Activated naive CD8-positive, alpha-beta T cell treated with anti-CD3 and anti-CD28 coated beads, Interleukin-2, amount 50 U/mL, for 24 hours (primary cell): ENCODE data around the gene CACNA1C.

ENCODE experiments used
- ATAC-seq: fragments of 150-1000 bp; cut with Tn5 transposase; one replicate; pipeline ENCODE4 v1.10.0; 2021
- DNase-seq: peaks from one replicate; pipeline ENCODE4 v3.0.0; 2021
- H3K27ac Mint-ChIP-seq: one replicate; pipeline ENCODE4 v1.8.0; 2021; ENCODE audit warnings: mild to moderate bottlenecking, mixed read lengths
- H3K27me3 Mint-ChIP-seq: one replicate; pipeline ENCODE4 v1.8.0; 2021; ENCODE audit warnings: mixed read lengths
- H3K36me3 Mint-ChIP-seq: one replicate; pipeline ENCODE4 v1.8.0; 2021; ENCODE audit warnings: low read depth, mixed read lengths
- H3K4me1 Mint-ChIP-seq: one replicate; pipeline ENCODE4 v1.8.0; 2021; ENCODE audit warnings: mixed read lengths
- H3K4me3 Mint-ChIP-seq: one replicate; pipeline ENCODE4 v1.8.0; 2021; ENCODE audit warnings: mild to moderate bottlenecking, moderate library complexity, mixed read lengths
- H3K9me3 Mint-ChIP-seq: one replicate; pipeline ENCODE4 v1.8.0; 2021; ENCODE audit warnings: mixed read lengths

Gene CACNA1C

GRCh38 chr12:2360630-2361170, 307.9 kb downstream of the CACNA1C start:
- Mint-ChIP-seq H3K36me3 (no peaks in the 10 kb centered on the region), H3K4me3 (no peak overlapping the region), H3K4me1 (peaks cover 37% of the 10 kb centered on the region), H3K27me3 (peaks cover 2% of the 10 kb centered on the region), H3K9me3 (no peaks in the 10 kb centered on the region), H3K27ac (no peak overlapping the region)
- DNase-seq (no peak), ATAC-seq (no peak)

- Mint-ChIP-seq H3K36me3 (no peaks in the 10 kb centered on the region), H3K4me1 (peaks cover 17% of the 10 kb centered on the region), H3K4me3 (no peak overlapping the region), H3K9me3 (peaks cover 4% of the 10 kb centered on the region), H3K27ac (no peak overlapping the region), H3K27me3 (peaks cover 2% of the 10 kb centered on the region)
- DNase-seq (no peak), ATAC-seq (no peak)
These were observed 311.2 kb downstream of the CACNA1C start for GRCh38 chr12:2363836-2364609.

- no peak for ATAC-seq
- Mint-ChIP-seq H3K4me1 (peaks cover 16% of the 10 kb centered on the region), H3K27ac (no peak overlapping the region), H3K4me3 (no peak overlapping the region), H3K27me3 (peaks cover 2% of the 10 kb centered on the region), H3K36me3 (no peaks in the 10 kb centered on the region), H3K9me3 (peaks cover 4% of the 10 kb centered on the region)
- DNase-seq, result no peak
These were observed 311.9 kb downstream of the CACNA1C start for GRCh38 chr12:2364631-2365051.

- Mint-ChIP-seq H3K9me3 (peaks cover 4% of the 10 kb centered on the region), H3K4me1 (peaks cover 16% of the 10 kb centered on the region), H3K36me3 (no peaks in the 10 kb centered on the region), H3K4me3 (no peak overlapping the region), H3K27me3 (no peaks in the 10 kb centered on the region), H3K27ac (no peak overlapping the region)
- DNase-seq (no peak), ATAC-seq (no peak)
These were observed 313.9 kb downstream of the CACNA1C start for GRCh38 chr12:2366711-2367110.

- Mint-ChIP-seq H3K27me3 (no peaks in the 10 kb centered on the region), H3K27ac (no peak overlapping the region), H3K36me3 (no peaks in the 10 kb centered on the region), H3K4me1 (no peaks in the 10 kb centered on the region), H3K9me3 (no peaks in the 10 kb centered on the region), H3K4me3 (no peak overlapping the region)
- DNase-seq (no peak), ATAC-seq (no peak)
These were observed 319.4 kb downstream of the CACNA1C start for GRCh38 chr12:2372178-2372577.

GRCh38 chr12:2372735-2373134, 319.9 kb downstream of the CACNA1C start:
- no peaks in the 10 kb centered on the region for H3K4me1 Mint-ChIP-seq
- no peak overlapping the region for H3K4me3 Mint-ChIP-seq
- no peaks in the 10 kb centered on the region for H3K27me3 Mint-ChIP-seq
- H3K36me3 Mint-ChIP-seq, result no peaks in the 10 kb centered on the region
- H3K9me3 Mint-ChIP-seq, result no peaks in the 10 kb centered on the region
- no peak for ATAC-seq
- no peak for DNase-seq
- H3K27ac Mint-ChIP-seq, result no peak overlapping the region

- Mint-ChIP-seq H3K4me3 (no peak overlapping the region), H3K36me3 (no peaks in the 10 kb centered on the region), H3K27ac (no peak overlapping the region), H3K27me3 (no peaks in the 10 kb centered on the region), H3K4me1 (no peaks in the 10 kb centered on the region), H3K9me3 (no peaks in the 10 kb centered on the region)
- ATAC-seq (no peak), DNase-seq (no peak)
These were observed 320.5 kb downstream of the CACNA1C start for GRCh38 chr12:2373307-2373706.

GRCh38 chr12:2374092-2374906, 321.5 kb downstream of the CACNA1C start:
- no peaks in the 10 kb centered on the region for H3K36me3 Mint-ChIP-seq
- H3K4me1 Mint-ChIP-seq, result peaks cover 5% of the 10 kb centered on the region
- no peaks in the 10 kb centered on the region for H3K27me3 Mint-ChIP-seq
- ATAC-seq (no peak), DNase-seq (no peak)
- no peaks in the 10 kb centered on the region for H3K9me3 Mint-ChIP-seq
- no peak overlapping the region for H3K4me3 Mint-ChIP-seq
- H3K27ac Mint-ChIP-seq, result no peak overlapping the region

GRCh38 chr12:2375871-2376270, 323.1 kb downstream of the CACNA1C start:
- Mint-ChIP-seq H3K36me3 (no peaks in the 10 kb centered on the region), H3K4me1 (peaks cover 5% of the 10 kb centered on the region), H3K4me3 (no peak overlapping the region), H3K9me3 (no peaks in the 10 kb centered on the region), H3K27ac (no peak overlapping the region), H3K27me3 (no peaks in the 10 kb centered on the region)
- no peak for ATAC-seq
- no peak for DNase-seq

- DNase-seq (no peak), ATAC-seq (no peak)
- peaks cover 5% of the 10 kb centered on the region for H3K4me1 Mint-ChIP-seq
- no peaks in the 10 kb centered on the region for H3K36me3 Mint-ChIP-seq
- H3K27ac Mint-ChIP-seq, result no peak overlapping the region
- H3K4me3 Mint-ChIP-seq, result no peak overlapping the region
- no peaks in the 10 kb centered on the region for H3K27me3 Mint-ChIP-seq
- H3K9me3 Mint-ChIP-seq, result no peaks in the 10 kb centered on the region
These were observed 324.3 kb downstream of the CACNA1C start for GRCh38 chr12:2376908-2377657.

GRCh38 chr12:2378835-2379330, 326.1 kb downstream of the CACNA1C start:
- Mint-ChIP-seq H3K27me3 (no peaks in the 10 kb centered on the region), H3K9me3 (no peaks in the 10 kb centered on the region), H3K36me3 (no peaks in the 10 kb centered on the region), H3K4me3 (no peak overlapping the region), H3K27ac (no peak overlapping the region), H3K4me1 (peaks cover 5% of the 10 kb centered on the region)
- DNase-seq (no peak), ATAC-seq (no peak)

GRCh38 chr12:2380946-2381345, 328.2 kb downstream of the CACNA1C start:
- H3K4me3 Mint-ChIP-seq, result no peak overlapping the region
- H3K27me3 Mint-ChIP-seq, result no peaks in the 10 kb centered on the region
- H3K9me3 Mint-ChIP-seq, result no peaks in the 10 kb centered on the region
- H3K4me1 Mint-ChIP-seq, result peaks cover 5% of the 10 kb centered on the region
- DNase-seq (no peak), ATAC-seq (no peak)
- H3K27ac Mint-ChIP-seq, result no peak overlapping the region
- no peaks in the 10 kb centered on the region for H3K36me3 Mint-ChIP-seq

- no peak for DNase-seq
- Mint-ChIP-seq H3K4me3 (no peak overlapping the region), H3K27me3 (no peaks in the 10 kb centered on the region), H3K36me3 (no peaks in the 10 kb centered on the region), H3K4me1 (peaks cover 5% of the 10 kb centered on the region), H3K9me3 (no peaks in the 10 kb centered on the region), H3K27ac (no peak overlapping the region)
- no peak for ATAC-seq
These were observed 329.8 kb downstream of the CACNA1C start for GRCh38 chr12:2382370-2383155.
